ENCODE data around the gene SEMA3B. TPM values are rescaled to one million over a fixed set of nuclear protein-coding genes. Genes with fewer than 3 reads are reported as not detected.
A peak's percentile ranks its signal among the peaks of the same experiment; 100 is the strongest.

SEMA3B gene
- total RNA-seq, 1 experiment from 2014 or later: 21.8 TPM

- CTCF ChIA-PET: interaction anchor here (0.8 kb wide), 1 partner anchor 68 kb away, joined by 3 read pairs; no protein-coding TSS in a partner anchor
- peaks cover 49% of the 10 kb centered on the region for H3K4me1 ChIP-seq
- TF ChIP-seq, protein P1, sequence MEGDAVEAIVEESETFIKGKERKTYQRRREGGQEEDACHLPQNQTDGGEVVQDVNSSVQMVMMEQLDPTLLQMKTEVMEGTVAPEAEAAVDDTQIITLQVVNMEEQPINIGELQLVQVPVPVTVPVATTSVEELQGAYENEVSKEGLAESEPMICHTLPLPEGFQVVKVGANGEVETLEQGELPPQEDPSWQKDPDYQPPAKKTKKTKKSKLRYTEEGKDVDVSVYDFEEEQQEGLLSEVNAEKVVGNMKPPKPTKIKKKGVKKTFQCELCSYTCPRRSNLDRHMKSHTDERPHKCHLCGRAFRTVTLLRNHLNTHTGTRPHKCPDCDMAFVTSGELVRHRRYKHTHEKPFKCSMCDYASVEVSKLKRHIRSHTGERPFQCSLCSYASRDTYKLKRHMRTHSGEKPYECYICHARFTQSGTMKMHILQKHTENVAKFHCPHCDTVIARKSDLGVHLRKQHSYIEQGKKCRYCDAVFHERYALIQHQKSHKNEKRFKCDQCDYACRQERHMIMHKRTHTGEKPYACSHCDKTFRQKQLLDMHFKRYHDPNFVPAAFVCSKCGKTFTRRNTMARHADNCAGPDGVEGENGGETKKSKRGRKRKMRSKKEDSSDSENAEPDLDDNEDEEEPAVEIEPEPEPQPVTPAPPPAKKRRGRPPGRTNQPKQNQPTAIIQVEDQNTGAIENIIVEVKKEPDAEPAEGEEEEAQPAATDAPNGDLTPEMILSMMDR (IDR thresholded peaks at IDR 0.05; ENCODE audit: insufficient read depth in 1 of 2, low read depth in 1 of 2, low read length in 1 of 2, severe bottlenecking in 1 of 2, unreplicated experiment in 1 of 2): no peak
- POLR2A ChIA-PET: no interaction called here
- no peak for DNase-seq
- H3K27me3 ChIP-seq (replicated peaks; ENCODE audit: control insufficient read depth, insufficient read depth, low read length): no peaks in the 10 kb centered on the region
- no peaks in the 10 kb centered on the region for H3K9me3 ChIP-seq
- Mint-ChIP-seq H3K9me3 (ENCODE audit: unreplicated experiment) (no peaks in the 10 kb centered on the region), H3K27ac (ENCODE audit: unreplicated experiment) (peak overlapping the region; percentile 96), H3K4me3 (ENCODE audit: unreplicated experiment) (peak overlapping the region; percentile 16), H3K4me1 (ENCODE audit: low read depth, unreplicated experiment) (peaks cover 22% of the 10 kb centered on the region), H3K36me3 (ENCODE audit: insufficient read depth, unreplicated experiment) (peaks cover 31% of the 10 kb centered on the region), H3K27me3 (ENCODE audit: insufficient read depth, unreplicated experiment) (no peaks in the 10 kb centered on the region)
- H3K36me3 ChIP-seq (ENCODE audit: control insufficient read depth, insufficient read depth, low read length): 0 out of 2 replicates have a peak, but pooled peaks cover 1% of the 10 kb centered on the region
- H3K4me3 ChIP-seq (ENCODE audit: low read depth, low read length): no peak overlapping the region
- no TSS peak for BruUV-seq (replicated peaks)
- intact Hi-C loops (cut with micrococcal nuclease; ENCODE audit: unreplicated experiment): no loop called here
These were observed 6.2 kb upstream of the SEMA3B start for GRCh38 chr3:50262778-50263177.

GRCh38 chr3:50263478-50264382 is 5.2 kb upstream of the SEMA3B start:
- Histone ChIP-seq H3K9me3 (no peaks in the 10 kb centered on the region), H3K36me3 (ENCODE audit: control insufficient read depth, insufficient read depth, low read length) (no peaks in the 10 kb centered on the region), H3K4me1 (peaks cover 56% of the 10 kb centered on the region), H3K27me3 (replicated peaks; ENCODE audit: control insufficient read depth, insufficient read depth, low read length) (no peaks in the 10 kb centered on the region), H3K4me3 (ENCODE audit: low read depth, low read length) (no peak overlapping the region)
- no peaks in the 10 kb centered on the region for H3K9me3 Mint-ChIP-seq (ENCODE audit: unreplicated experiment)
- peak overlapping the region; percentile 43 for H3K4me3 Mint-ChIP-seq (ENCODE audit: unreplicated experiment)
- intact Hi-C loops (cut with micrococcal nuclease; ENCODE audit: unreplicated experiment): loop anchor here (1.0 to 2.0 kb wide), 2 partner anchors 10 to 35 kb away; partner anchors contain the start of genes HYAL3 and NAA80
- ChIA-PET POLR2A (interaction anchor here (0.5 to 1.2 kb wide), 7 partner anchors 28 to 338 kb away, joined by 3 to 11 read pairs (median 5); partner anchors contain the start of genes GNAI2 and IFRD2), CTCF (interaction anchor here (0.7 to 1.9 kb wide), 7 partner anchors 17 to 111 kb away, joined by 3 to 13 read pairs (median 9); partner anchors contain the start of gene GNAI2)
- H3K27ac Mint-ChIP-seq (ENCODE audit: unreplicated experiment): peak overlapping the region; percentile 96
- H3K36me3 Mint-ChIP-seq (ENCODE audit: insufficient read depth, unreplicated experiment): peaks cover 24% of the 10 kb centered on the region
- H3K4me1 Mint-ChIP-seq (ENCODE audit: low read depth, unreplicated experiment): peaks cover 31% of the 10 kb centered on the region
- TF ChIP-seq, protein P1 (IDR thresholded peaks at IDR 0.05; ENCODE audit: insufficient read depth in 1 of 2, low read depth in 1 of 2, low read length in 1 of 2, severe bottlenecking in 1 of 2, unreplicated experiment in 1 of 2): no peak
- H3K27me3 Mint-ChIP-seq (ENCODE audit: insufficient read depth, unreplicated experiment): no peaks in the 10 kb centered on the region
- TSS peak; percentile 84 for BruUV-seq (replicated peaks)
- DNase-seq: no peak

DNA sequence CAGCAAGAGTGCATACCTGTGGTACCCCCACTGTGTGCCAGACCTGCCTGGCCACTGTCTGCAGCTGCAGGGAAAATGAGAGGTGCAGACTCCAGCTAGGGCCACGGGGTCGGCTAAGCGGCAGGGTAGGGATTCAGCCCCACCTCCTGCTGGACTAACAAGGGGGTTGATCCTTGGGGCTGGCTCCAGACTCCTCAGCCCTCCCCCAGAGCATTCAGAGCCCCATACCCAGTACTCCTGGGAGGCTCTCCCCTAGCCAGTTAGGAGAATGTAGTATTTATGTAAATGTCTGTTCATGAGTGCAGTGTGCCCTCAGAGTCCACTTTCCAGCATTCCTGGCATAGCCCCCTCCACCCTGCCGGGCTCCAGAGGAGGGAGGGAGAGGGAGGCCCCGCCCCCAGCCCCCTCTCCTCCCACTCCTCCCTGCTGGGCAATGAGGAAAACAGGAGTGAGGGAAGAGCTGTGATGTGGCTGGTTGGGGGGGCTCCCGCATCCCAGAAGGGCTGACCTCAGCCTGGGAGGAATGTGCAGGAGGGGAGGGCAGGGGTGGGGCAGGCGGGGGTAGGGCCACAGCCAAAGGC is 4.5 kb upstream of the SEMA3B start:
- peaks cover 63% of the 10 kb centered on the region for H3K4me1 ChIP-seq
- TF ChIP-seq, protein P1 (IDR thresholded peaks at IDR 0.05; ENCODE audit: insufficient read depth in 1 of 2, low read depth in 1 of 2, low read length in 1 of 2, severe bottlenecking in 1 of 2, unreplicated experiment in 1 of 2): no peak
- POLR2A ChIA-PET: interaction anchor here (0.5 to 1.2 kb wide), 12 partner anchors 11 to 453 kb away, joined by 3 to 11 read pairs (median 6); partner anchors contain the start of genes GNAI2, HEMK1 and IFRD2

More for the DNA sequence above, 4.5 kb upstream of the SEMA3B start:
- Mint-ChIP-seq H3K9me3 (ENCODE audit: unreplicated experiment) (no peaks in the 10 kb centered on the region), H3K27ac (ENCODE audit: unreplicated experiment) (peak overlapping the region; percentile 96), H3K27me3 (ENCODE audit: insufficient read depth, unreplicated experiment) (no peaks in the 10 kb centered on the region), H3K4me3 (ENCODE audit: unreplicated experiment) (peak overlapping the region; percentile 44), H3K36me3 (ENCODE audit: insufficient read depth, unreplicated experiment) (peaks cover 19% of the 10 kb centered on the region), H3K4me1 (ENCODE audit: low read depth, unreplicated experiment) (peaks cover 39% of the 10 kb centered on the region)
- H3K9me3 ChIP-seq: no peaks in the 10 kb centered on the region
- no peak overlapping the region for H3K4me3 ChIP-seq (ENCODE audit: low read depth, low read length)
- no peaks in the 10 kb centered on the region for H3K27me3 ChIP-seq (replicated peaks; ENCODE audit: control insufficient read depth, insufficient read depth, low read length)
- CTCF ChIA-PET: interaction anchor here (0.5 to 1.9 kb wide), 17 partner anchors 18 to 815 kb away, joined by 3 to 13 read pairs (median 5); partner anchors contain the start of genes GNAI2, HYAL3 and NAA80
- no TSS peak for BruUV-seq (replicated peaks)
- intact Hi-C loops (cut with micrococcal nuclease; ENCODE audit: unreplicated experiment): loop anchor here (1.0 to 2.0 kb wide), 2 partner anchors 9 to 34 kb away; partner anchors contain the start of genes HYAL3 and NAA80
- peak; percentile 93 to 97 for DNase-seq
- no peaks in the 10 kb centered on the region for H3K36me3 ChIP-seq (ENCODE audit: control insufficient read depth, insufficient read depth, low read length)

All from Caco-2 (cell line).